ENCODE measurements around the gene UMODL1. TPM values are rescaled to one million over a fixed set of nuclear protein-coding genes. Genes with fewer than 3 reads are reported as not detected.

UMODL1 gene
- total and polyA plus RNA-seq, 2 donors = not detected

DNA sequence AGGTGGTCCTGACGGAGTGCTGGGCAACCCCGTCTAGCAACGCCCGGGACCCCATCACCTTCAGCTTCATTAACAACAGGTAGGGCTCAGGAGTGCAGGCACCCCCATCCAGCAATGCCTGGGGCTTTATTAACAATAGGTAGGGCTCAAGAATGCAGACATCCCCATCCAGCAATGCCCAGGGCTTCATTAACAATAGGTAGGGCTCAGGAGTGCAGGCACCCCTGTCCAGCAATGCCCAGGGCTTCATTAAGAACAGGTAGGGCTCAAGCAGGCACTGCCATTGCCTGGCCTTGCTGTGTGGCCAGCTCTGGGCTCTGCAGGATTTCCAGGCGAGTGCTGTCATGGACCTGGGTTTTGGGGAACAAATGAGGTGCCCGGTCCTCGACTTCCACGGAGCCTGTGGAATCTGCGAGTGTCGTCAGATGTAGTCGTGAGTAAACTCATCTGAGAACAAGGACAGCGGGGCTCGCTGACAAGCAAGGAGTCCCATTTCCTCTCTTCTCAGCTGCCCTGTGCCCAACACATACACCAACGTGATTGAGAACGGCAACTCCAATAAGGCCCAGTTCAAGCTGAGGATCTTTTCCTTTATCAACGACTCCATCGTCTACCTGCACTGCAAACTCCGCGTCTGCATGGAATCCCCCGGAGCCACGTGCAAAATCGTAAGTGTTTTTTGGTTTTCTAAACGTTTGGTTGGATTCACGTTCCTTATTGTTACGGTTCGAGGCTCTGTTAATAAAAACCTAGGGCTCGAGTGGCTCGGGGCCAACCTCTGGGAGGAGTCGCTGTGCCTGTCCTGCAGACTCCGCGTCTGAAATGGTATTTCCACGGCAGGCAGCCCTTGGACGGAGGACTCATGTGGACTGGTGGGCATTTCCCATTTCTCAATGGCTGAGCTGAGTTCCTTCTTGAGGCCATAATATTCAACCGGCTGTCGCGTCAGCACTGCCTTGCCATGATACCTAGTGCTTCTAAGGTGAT is 56.3 kb downstream of the UMODL1 start:
- H3K4me3 ChIP-seq (ENCODE audit: low read depth, low read length) = no peak overlapping the region
- no peak for DNase-seq (ENCODE audit: extremely low spot score)
- no peaks in the 10 kb centered on the region for H3K4me1 ChIP-seq (ENCODE audit: insufficient read depth)
- no peaks in the 10 kb centered on the region for H3K36me3 ChIP-seq (ENCODE audit: insufficient read depth)
- no peak overlapping the region for H3K27ac ChIP-seq (ENCODE audit: low read depth)
- WGBS = 77% methylated on average over 36 of the region's 36 CpGs

DNA sequence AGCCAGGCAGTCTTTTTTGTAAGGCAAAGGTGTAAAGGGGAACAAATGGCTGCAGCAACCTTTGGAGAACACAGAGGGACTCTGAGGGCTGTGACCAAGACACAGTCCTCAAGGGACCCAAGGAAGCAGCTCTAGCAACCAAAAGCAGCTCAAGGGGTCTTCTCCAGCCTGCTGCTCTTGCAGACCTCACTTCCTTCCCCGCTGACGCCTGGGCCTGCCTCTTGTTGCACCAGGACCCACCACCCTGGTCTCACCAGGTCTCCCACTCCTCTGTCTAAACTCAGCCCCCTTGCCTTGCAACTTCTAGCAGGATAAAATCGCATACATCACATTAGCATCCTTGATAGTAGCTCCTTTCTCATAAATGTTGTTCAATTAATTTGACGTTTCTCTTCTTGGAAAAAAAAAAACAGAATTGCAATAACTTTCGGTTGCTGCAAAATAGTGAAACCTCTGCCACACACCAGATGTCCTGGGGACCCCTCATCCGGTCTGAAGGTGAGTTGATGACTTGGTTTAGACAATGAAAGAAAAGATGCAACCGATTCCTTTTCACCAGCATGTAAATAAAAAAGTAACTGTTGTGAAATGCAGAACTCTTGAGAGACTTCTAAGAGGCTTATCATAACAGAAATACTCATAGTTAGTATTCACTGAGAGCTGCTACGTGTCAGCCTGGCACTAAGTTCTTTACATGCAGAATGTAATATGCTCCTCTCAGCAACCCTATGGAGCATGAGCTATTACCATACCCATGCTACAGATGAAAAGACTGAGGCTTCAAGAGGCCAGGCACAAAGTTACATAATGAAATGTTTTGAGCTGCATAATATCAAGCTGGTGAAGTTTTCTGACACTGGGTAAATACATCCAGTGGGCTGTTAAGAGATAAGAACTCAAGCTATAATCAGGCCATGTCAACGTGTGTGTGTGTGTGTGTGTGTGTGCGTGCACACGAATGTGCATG is 58.5 kb downstream of the UMODL1 start:
- DNase-seq (ENCODE audit: extremely low spot score) = no peak
- WGBS = 71% methylated on average over 11 of the region's 11 CpGs
- Histone ChIP-seq H3K4me3 (ENCODE audit: low read depth, low read length) (no peak overlapping the region), H3K27ac (ENCODE audit: low read depth) (no peak overlapping the region), H3K4me1 (ENCODE audit: insufficient read depth) (no peaks in the 10 kb centered on the region), H3K36me3 (ENCODE audit: insufficient read depth) (no peaks in the 10 kb centered on the region)

GRCh38 chr21:42130441-42130840 is 59.3 kb downstream of the UMODL1 start:
- Histone ChIP-seq H3K27ac (ENCODE audit: low read depth) (no peak overlapping the region), H3K36me3 (ENCODE audit: insufficient read depth) (no peaks in the 10 kb centered on the region), H3K4me3 (ENCODE audit: low read depth, low read length) (no peak overlapping the region), H3K4me1 (ENCODE audit: insufficient read depth) (no peaks in the 10 kb centered on the region)
- WGBS = 68% methylated on average over 6 of the region's 6 CpGs
- no peak for DNase-seq (ENCODE audit: extremely low spot score)

GRCh38 chr21:42132183-42132582 is 61.1 kb downstream of the UMODL1 start:
- no peaks in the 10 kb centered on the region for H3K4me1 ChIP-seq (ENCODE audit: insufficient read depth)
- 92% methylated on average over 1 of the region's 1 CpG for WGBS
- H3K36me3 ChIP-seq (ENCODE audit: insufficient read depth) = no peaks in the 10 kb centered on the region
- no peak for DNase-seq (ENCODE audit: extremely low spot score)
- H3K27ac ChIP-seq (ENCODE audit: low read depth) = no peak overlapping the region
- no peak overlapping the region for H3K4me3 ChIP-seq (ENCODE audit: low read depth, low read length)

DNA sequence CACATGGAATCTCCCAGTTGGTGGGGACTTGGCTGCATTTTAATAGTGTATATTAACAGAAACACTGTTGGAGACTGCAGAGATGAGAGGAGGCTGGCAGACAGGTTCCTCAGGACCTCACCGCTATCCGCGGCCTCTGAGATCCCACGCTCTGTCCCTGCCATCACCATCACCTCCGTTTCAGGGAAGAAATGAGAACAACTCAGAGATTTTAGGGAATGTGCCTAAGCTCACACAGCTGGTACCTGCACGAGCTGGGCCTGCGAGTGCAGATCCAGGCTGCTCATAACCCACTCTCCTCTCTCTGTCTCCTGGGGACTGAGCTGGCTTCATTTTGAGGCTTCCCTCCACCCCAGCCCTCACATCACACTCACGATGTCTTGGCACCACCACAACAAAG is 62.0 kb downstream of the UMODL1 start:
- Histone ChIP-seq H3K27ac (ENCODE audit: low read depth) (no peak overlapping the region), H3K4me1 (ENCODE audit: insufficient read depth) (no peaks in the 10 kb centered on the region), H3K36me3 (ENCODE audit: insufficient read depth) (no peaks in the 10 kb centered on the region), H3K4me3 (ENCODE audit: low read depth, low read length) (no peak overlapping the region)
- DNase-seq (ENCODE audit: extremely low spot score) = no peak
- 77% methylated on average over 8 of the region's 8 CpGs for WGBS

DNA sequence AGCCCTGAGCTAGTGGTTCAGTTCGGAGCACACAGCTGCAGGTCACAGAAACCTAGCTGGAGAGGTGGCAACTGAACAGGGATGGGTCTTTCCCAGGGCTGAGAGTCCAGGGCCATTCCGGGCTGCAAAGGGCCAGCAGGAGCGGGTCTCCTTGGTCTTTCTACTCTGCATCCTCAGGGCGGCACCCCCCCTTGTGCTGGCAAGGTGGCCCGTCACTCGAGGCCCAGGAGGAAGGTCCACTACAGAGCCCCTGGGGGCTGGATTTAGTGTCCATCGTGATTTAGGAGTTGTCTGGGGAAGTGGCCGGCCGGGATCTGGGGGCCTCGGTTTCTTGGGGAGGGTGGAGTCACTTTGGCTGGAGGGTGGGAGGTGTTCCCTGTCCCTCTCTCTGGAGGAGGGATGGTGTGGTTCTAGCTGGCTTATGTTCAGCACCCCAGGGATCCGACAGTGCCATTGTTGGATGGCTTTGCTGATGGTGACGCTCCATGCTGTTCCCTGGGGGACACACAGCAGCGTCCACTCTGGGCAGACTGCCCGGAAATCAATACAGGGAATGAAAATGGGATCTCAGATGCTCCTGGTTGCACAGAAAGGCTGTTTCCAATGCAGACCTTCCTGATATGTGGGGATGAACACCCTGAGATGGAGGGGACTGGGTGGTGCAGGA is 64.4 kb downstream of the UMODL1 start:
- 67% methylated on average over 14 of the region's 14 CpGs for WGBS
- H3K4me3 ChIP-seq (ENCODE audit: low read depth, low read length) = no peak overlapping the region
- no peaks in the 10 kb centered on the region for H3K36me3 ChIP-seq (ENCODE audit: insufficient read depth)
- no peaks in the 10 kb centered on the region for H3K4me1 ChIP-seq (ENCODE audit: insufficient read depth)
- no peak overlapping the region for H3K27ac ChIP-seq (ENCODE audit: low read depth)
- DNase-seq (ENCODE audit: extremely low spot score) = no peak

GRCh38 chr21:42137191-42137904 is 66.2 kb downstream of the UMODL1 start:
- no peak overlapping the region for H3K4me3 ChIP-seq (ENCODE audit: low read depth, low read length)
- H3K4me1 ChIP-seq (ENCODE audit: insufficient read depth) = no peaks in the 10 kb centered on the region
- 79% methylated on average over 22 of the region's 22 CpGs for WGBS
- no peaks in the 10 kb centered on the region for H3K36me3 ChIP-seq (ENCODE audit: insufficient read depth)
- H3K27ac ChIP-seq (ENCODE audit: low read depth) = no peak overlapping the region
- DNase-seq (ENCODE audit: extremely low spot score) = no peak

- 72% methylated on average over 11 of the region's 11 CpGs for WGBS
Measured at GRCh38 chr21:42140196-42140934, 69.2 kb downstream of the UMODL1 start.

DNA sequence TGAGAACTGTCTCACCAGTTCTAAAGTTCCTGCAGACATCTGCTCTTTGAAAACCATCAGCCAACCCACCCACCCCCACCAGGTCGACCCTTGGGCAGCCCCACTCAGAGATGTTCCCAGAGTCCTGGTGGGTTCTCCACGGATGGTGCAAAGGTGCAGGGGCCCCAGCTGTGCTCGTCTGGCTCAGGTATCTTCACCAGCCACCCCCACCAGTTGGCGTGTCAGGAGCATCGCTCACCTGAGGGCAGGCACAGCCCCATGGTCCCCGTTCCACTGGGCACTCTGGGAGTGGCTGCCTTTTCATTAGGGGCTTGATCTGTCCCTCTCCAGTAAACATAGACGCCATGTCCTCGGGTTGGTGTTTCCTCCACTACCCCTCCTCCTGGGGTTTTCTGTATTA is 70.5 kb downstream of the UMODL1 start:
- WGBS = 77% methylated on average over 8 of the region's 8 CpGs
- DNase-seq (ENCODE audit: extremely low spot score) = no peak
- no peak overlapping the region for H3K4me3 ChIP-seq (ENCODE audit: low read depth, low read length)
- H3K4me1 ChIP-seq (ENCODE audit: insufficient read depth) = no peaks in the 10 kb centered on the region
- H3K36me3 ChIP-seq (ENCODE audit: insufficient read depth) = no peaks in the 10 kb centered on the region
- H3K27ac ChIP-seq (ENCODE audit: low read depth) = no peak overlapping the region

More at GRCh38 chr21:42140196-42140934, 69.2 kb downstream of the UMODL1 start:
- Histone ChIP-seq H3K4me3 (ENCODE audit: low read depth, low read length) (no peak overlapping the region), H3K36me3 (ENCODE audit: insufficient read depth) (no peaks in the 10 kb centered on the region), H3K27ac (ENCODE audit: low read depth) (no peak overlapping the region), H3K4me1 (ENCODE audit: insufficient read depth) (no peaks in the 10 kb centered on the region)
- DNase-seq (ENCODE audit: extremely low spot score) = no peak

- H3K36me3 ChIP-seq (ENCODE audit: insufficient read depth) = no peaks in the 10 kb centered on the region
- H3K27ac ChIP-seq (ENCODE audit: low read depth) = no peak overlapping the region
- H3K4me1 ChIP-seq (ENCODE audit: insufficient read depth) = no peaks in the 10 kb centered on the region
- H3K4me3 ChIP-seq (ENCODE audit: low read depth, low read length) = no peak overlapping the region
- 79% methylated on average over 18 of the region's 18 CpGs for WGBS
- DNase-seq (ENCODE audit: extremely low spot score) = no peak
Measured at GRCh38 chr21:42142141-42142540, 71.0 kb downstream of the UMODL1 start.

DNA sequence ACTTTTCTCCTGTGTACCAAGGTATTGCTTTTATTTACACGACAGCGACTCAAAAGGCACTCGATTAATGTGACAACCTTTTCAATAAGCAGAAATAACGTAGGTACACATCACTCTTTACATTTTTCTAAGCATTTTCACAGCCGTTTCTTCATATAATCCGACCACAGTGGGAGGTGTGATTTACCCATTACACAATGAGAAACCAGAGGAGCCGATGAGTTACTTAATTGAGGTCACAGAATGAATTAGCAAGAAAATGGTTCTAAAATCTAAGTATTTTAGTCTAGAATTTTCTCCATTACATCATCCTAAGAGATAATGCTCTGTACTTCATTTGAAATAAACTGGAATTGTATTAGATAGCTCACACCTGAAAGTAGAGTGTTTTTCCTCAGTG is 71.5 kb downstream of the UMODL1 start:
- Histone ChIP-seq H3K4me3 (ENCODE audit: low read depth, low read length) (no peak overlapping the region), H3K27ac (ENCODE audit: low read depth) (no peak overlapping the region), H3K4me1 (ENCODE audit: insufficient read depth) (no peaks in the 10 kb centered on the region), H3K36me3 (ENCODE audit: insufficient read depth) (no peaks in the 10 kb centered on the region)
- no peak for DNase-seq (ENCODE audit: extremely low spot score)
- WGBS = 83% methylated on average over 7 of the region's 7 CpGs

- no peaks in the 10 kb centered on the region for H3K4me1 ChIP-seq (ENCODE audit: insufficient read depth)
- DNase-seq (ENCODE audit: extremely low spot score) = no peak
- no peaks in the 10 kb centered on the region for H3K36me3 ChIP-seq (ENCODE audit: insufficient read depth)
- no peak overlapping the region for H3K27ac ChIP-seq (ENCODE audit: low read depth)
- H3K4me3 ChIP-seq (ENCODE audit: low read depth, low read length) = no peak overlapping the region
- WGBS = 88% methylated on average over 7 of the region's 7 CpGs
Measured at GRCh38 chr21:42143111-42143510, 72.0 kb downstream of the UMODL1 start.
